Keratinocyte (primary cell): Measurements from ENCODE around the gene GALNT2.

ENCODE experiments used
- CTCF ChIP-seq, 3 experiments: IDR thresholded peaks in 1 of 3; conservative IDR thresholded peaks in 1 of 3; optimal IDR thresholded peaks in 1 of 3; 2 replicates in 2 of 3; 3 replicates in 1 of 3; pipeline versions ENCODE3 to v1.5.1; 2011; ENCODE audit warnings: low read length in 3 of 3, mild to moderate bottlenecking in 3 of 3, moderate library complexity in 2 of 3, control low read depth in 1 of 3, inconsistent platforms in 1 of 3; ENCODE audit not compliant: insufficient read depth in 2 of 3; ENCODE audit errors: extremely low read depth in 1 of 3
- EZH2 ChIP-seq: IDR thresholded peaks from one replicate; pipeline ENCODE4 v1.6.1; 2012; ENCODE audit warnings: inconsistent platforms, mild to moderate bottlenecking, low read length, moderate library complexity

GRCh38 chr1:230237805-230238204 is 170.8 kb downstream of the GALNT2 start:
- TF ChIP-seq CTCF (optimal IDR thresholded peaks at IDR 0.05 in 1 of 3, IDR thresholded peaks at IDR 0.05 in 1 of 3, conservative IDR thresholded peaks at IDR 0.05 in 1 of 3; ENCODE audit: extremely low read depth in 1 of 3, insufficient read depth in 2 of 3, low read length in 3 of 3) (no peak), EZH2 (no peak)
